SU-DHL-6 (cell line): ENCODE data around the gene POP4.

ENCODE experiments used
- H2AFZ ChIP-seq: fragments of 200-600 bp; sonication (generic); 2 replicates; pipeline ENCODE4 v1.6.1; 2014; ENCODE audit warnings: low read depth, mild to moderate bottlenecking, moderate library complexity, mixed read lengths, antibody characterized with exemption, low read length; ENCODE audit not compliant: severe bottlenecking
- H3F3A ChIP-seq: fragments of 200-600 bp; shearing (Covaris generic); 2 replicates; pipeline ENCODE4 v1.6.0; 2016; ENCODE audit warnings: antibody characterized with exemption, mild to moderate bottlenecking; ENCODE audit not compliant: insufficient read depth
- H3K27ac ChIP-seq: fragments of 200-600 bp; sonication (generic); 2 replicates; pipeline ENCODE4 v1.5.1; 2016; ENCODE audit warnings: low read depth, mild to moderate bottlenecking, low read length, moderate library complexity, mixed read lengths
- H3K27me3 ChIP-seq: fragments of 200-600 bp; sonication (generic), shearing (Covaris generic); 2 replicates; pipeline ENCODE4 v1.6.0; 2014; ENCODE audit warnings: mild to moderate bottlenecking, low read length
- H3K36me3 ChIP-seq: fragments of 200-600 bp; sonication (generic); 2 replicates; pipeline ENCODE4 v1.6.1; 2014; ENCODE audit warnings: mild to moderate bottlenecking, low read length, mixed read lengths
- H3K4me2 ChIP-seq: fragments of 300-600, 200-600 bp; shearing (Covaris generic), sonication (generic); 2 replicates; pipeline ENCODE4 v1.6.0; 2014; ENCODE audit warnings: low read length, low read depth, mild to moderate bottlenecking; ENCODE audit not compliant: poor library complexity, severe bottlenecking
- H3K4me3 ChIP-seq: fragments of 200-600 bp; sonication (generic); 2 replicates; pipeline ENCODE4 v1.5.1; 2014; ENCODE audit warnings: antibody characterized with exemption, low read length, mild to moderate bottlenecking, mixed read lengths; ENCODE audit not compliant: insufficient read depth, poor library complexity, severe bottlenecking
- H3K79me2 ChIP-seq: fragments of 200-600 bp; sonication (generic); 2 replicates; pipeline ENCODE4 v1.6.1; 2014; ENCODE audit warnings: mild to moderate bottlenecking, low read length, moderate library complexity; ENCODE audit not compliant: insufficient read depth
- H3K9ac ChIP-seq: fragments of 200-600 bp; sonication (generic); 2 replicates; pipeline ENCODE4 v1.7.0; 2014; ENCODE audit warnings: mild to moderate bottlenecking, low read length
- H3K9me2 ChIP-seq: fragments of 200-600 bp; sonication (generic); replicated peaks from 2 replicates; pipeline ENCODE4 v1.6.1; 2014; ENCODE audit warnings: low read length; ENCODE audit not compliant: insufficient read depth
- H3K9me3 ChIP-seq: fragments of 200-600 bp; sonication (generic); 2 replicates; pipeline ENCODE4 v1.6.1; 2014; ENCODE audit warnings: low read length, mixed read lengths; ENCODE audit not compliant: insufficient read depth
- H4K20me1 ChIP-seq: fragments of 200-600 bp; sonication (generic); 2 replicates; pipeline ENCODE4 v1.6.1; 2014; ENCODE audit warnings: low read depth, mild to moderate bottlenecking, antibody characterized with exemption, low read length, moderate library complexity, mixed read lengths
- EZH2phosphoT487 ChIP-seq: fragments of 200-600 bp; sonication (generic), shearing (Covaris generic); conservative IDR thresholded peaks from 2 replicates; pipeline ENCODE4 v1.6.1; 2018; ENCODE audit warnings: mild to moderate bottlenecking, antibody characterized with exemption, low read length, moderate library complexity, mixed read lengths
- TF ChIP-seq, protein P1 (sequence below): fragments of 200-600 bp; sonication (generic); IDR thresholded peaks from one replicate; pipeline ENCODE4 v1.5.1; 2017; ENCODE audit warnings: antibody characterized with exemption, mild to moderate bottlenecking, low read length, moderate library complexity; ENCODE audit not compliant: insufficient read depth, poor library complexity, severe bottlenecking

POP4 gene

DNA sequence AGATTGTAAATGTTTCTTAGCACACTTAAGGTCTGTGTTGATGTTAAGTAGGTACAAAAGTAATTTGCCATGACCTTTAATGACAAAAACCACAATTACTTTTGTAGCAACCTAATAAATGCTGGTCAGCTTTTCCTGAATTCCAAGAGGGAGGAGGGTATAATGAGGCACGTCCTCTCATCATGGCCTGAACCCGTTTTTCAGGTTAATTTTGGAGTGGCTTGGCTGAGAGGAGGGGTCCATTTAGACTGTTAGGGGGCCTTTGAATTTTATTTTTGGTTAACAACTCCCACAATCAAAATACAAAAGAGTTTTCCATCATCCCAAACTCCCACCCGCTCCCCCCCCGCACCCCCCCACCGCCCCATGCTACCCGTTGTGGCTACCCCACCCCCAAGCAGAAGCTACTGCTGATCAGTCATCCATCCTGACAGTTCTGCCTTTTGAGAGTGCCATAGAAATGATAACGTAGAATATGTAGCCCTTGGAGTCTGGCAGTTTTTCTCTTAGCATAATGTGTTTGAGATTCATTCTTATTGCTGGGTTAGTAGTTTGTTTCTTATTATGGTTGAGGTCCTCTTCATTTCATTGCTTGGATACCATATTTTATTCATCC, 44.8 kb downstream of the POP4 start:
- Histone ChIP-seq H2AFZ (no peak overlapping the region), H3K27me3 (no peaks in the 10 kb centered on the region), H3K36me3 (no peaks in the 10 kb centered on the region), H3K9me3 (no peaks in the 10 kb centered on the region), H3F3A (no peaks in the 10 kb centered on the region), H3K4me3 (no peak overlapping the region), H3K27ac (no peak overlapping the region), H3K4me2 (no peak overlapping the region), H4K20me1 (no peaks in the 10 kb centered on the region), H3K9me2 (no peaks in the 10 kb centered on the region), H3K79me2 (no peaks in the 10 kb centered on the region), H3K9ac (no peak overlapping the region)
- no peak for TF ChIP-seq EZH2phosphoT487
- TF ChIP-seq, protein P1, sequence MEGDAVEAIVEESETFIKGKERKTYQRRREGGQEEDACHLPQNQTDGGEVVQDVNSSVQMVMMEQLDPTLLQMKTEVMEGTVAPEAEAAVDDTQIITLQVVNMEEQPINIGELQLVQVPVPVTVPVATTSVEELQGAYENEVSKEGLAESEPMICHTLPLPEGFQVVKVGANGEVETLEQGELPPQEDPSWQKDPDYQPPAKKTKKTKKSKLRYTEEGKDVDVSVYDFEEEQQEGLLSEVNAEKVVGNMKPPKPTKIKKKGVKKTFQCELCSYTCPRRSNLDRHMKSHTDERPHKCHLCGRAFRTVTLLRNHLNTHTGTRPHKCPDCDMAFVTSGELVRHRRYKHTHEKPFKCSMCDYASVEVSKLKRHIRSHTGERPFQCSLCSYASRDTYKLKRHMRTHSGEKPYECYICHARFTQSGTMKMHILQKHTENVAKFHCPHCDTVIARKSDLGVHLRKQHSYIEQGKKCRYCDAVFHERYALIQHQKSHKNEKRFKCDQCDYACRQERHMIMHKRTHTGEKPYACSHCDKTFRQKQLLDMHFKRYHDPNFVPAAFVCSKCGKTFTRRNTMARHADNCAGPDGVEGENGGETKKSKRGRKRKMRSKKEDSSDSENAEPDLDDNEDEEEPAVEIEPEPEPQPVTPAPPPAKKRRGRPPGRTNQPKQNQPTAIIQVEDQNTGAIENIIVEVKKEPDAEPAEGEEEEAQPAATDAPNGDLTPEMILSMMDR: no peak

DNA sequence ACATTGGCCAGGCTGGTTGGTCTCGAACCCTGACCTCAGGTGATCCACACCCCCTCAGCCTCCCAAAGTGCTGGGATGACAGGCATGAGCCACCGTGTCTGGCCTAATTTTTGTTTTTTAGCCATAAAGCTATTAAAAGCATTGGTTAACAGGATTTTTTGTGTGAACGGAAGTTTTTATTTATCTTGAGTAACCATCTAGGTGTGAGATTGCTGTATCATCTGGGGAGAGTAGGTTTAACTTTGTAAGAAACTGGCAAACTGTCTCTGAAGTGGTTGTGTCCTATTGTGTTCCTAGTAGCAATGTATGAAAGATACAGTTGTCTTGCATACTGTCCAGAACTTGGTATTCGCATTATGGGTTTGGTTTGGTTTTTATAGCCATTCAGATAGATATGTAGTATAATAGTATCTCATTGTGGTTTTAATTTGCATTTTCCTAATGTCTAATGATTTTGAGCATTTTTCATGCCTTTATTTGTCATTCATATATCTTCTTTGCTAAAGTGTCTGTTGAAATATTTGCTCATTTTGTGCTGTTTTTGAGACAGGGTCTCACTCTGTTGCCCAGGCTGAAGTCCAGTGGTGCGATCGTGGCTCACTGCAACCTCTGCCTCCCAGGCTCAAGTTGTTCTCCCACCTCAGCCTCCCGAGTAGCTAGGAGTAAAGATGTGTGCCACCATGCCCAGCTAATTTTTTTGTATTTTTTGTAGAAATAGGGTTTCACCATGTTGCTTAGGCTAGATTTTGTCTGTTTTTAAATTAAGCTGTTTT, 45.7 kb downstream of the POP4 start:
- H4K20me1 ChIP-seq: no peaks in the 10 kb centered on the region
- H3K9me3 ChIP-seq: no peaks in the 10 kb centered on the region
- TF ChIP-seq, protein P1: no peak
- no peak for TF ChIP-seq EZH2phosphoT487
- H3K9me2 ChIP-seq: no peaks in the 10 kb centered on the region
- H3K36me3 ChIP-seq: no peaks in the 10 kb centered on the region
- H3F3A ChIP-seq: no peaks in the 10 kb centered on the region
- no peaks in the 10 kb centered on the region for H3K79me2 ChIP-seq
- H3K4me2 ChIP-seq: no peak overlapping the region
- no peak overlapping the region for H2AFZ ChIP-seq
- H3K27me3 ChIP-seq: no peaks in the 10 kb centered on the region
- H3K9ac ChIP-seq: no peak overlapping the region
- H3K4me3 ChIP-seq: no peak overlapping the region
- H3K27ac ChIP-seq: no peak overlapping the region

DNA sequence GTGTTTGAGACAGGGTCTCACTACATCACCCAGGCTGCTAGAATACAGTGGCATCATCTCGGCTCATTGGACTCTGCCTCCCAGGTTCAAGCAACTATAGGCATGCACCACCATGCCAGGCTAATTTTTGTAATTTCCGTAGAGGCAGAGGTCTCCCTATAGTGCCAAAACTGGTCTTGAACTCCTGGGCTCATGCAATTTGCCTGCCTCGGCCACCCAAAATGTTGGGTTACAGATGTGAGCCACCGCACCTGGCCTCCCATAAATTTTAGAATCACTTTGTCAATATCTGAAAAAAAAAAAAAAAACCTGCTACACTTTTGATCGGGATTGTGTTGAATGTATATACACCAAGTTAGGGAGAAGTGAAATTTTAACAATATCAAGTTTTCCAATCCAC, 47.3 kb downstream of the POP4 start:
- Histone ChIP-seq H3K9me3 (no peaks in the 10 kb centered on the region), H3K79me2 (no peaks in the 10 kb centered on the region), H3K4me3 (no peak overlapping the region), H3K9ac (no peak overlapping the region), H3K27me3 (no peaks in the 10 kb centered on the region), H2AFZ (no peak overlapping the region), H4K20me1 (no peaks in the 10 kb centered on the region), H3K36me3 (no peaks in the 10 kb centered on the region), H3K27ac (no peak overlapping the region), H3K9me2 (no peaks in the 10 kb centered on the region), H3K4me2 (no peak overlapping the region), H3F3A (no peaks in the 10 kb centered on the region)
- TF ChIP-seq, protein P1: no peak
- TF ChIP-seq EZH2phosphoT487: no peak
